GM18499 (cell line): Measurements from ENCODE around the gene SUSD4.

Experiments
- ATAC-seq: cut with Tn5 transposase; IDR thresholded peaks from one replicate; pipeline ENCODE4 v1.9.1; 2021; ENCODE audit warnings: moderate number of reproducible peaks; ENCODE audit not compliant: insufficient read depth, unreplicated experiment

The SUSD4 gene

GRCh38 chr1:223363057-223363855 lies 720 bp downstream of the SUSD4 start:
- no peak for ATAC-seq

- ATAC-seq: no peak
These were observed 5.2 kb downstream of the SUSD4 start for GRCh38 chr1:223358826-223359225.

GRCh38 chr1:223355699-223356098 lies 8.3 kb downstream of the SUSD4 start:
- no peak for ATAC-seq

GRCh38 chr1:223353939-223354338 lies 10.0 kb downstream of the SUSD4 start:
- no peak for ATAC-seq

GRCh38 chr1:223352944-223353343 lies 11.0 kb downstream of the SUSD4 start:
- ATAC-seq: no peak

GRCh38 chr1:223350361-223350908 lies 13.5 kb downstream of the SUSD4 start:
- no peak for ATAC-seq

GRCh38 chr1:223349241-223349640 lies 14.7 kb downstream of the SUSD4 start:
- ATAC-seq: no peak

GRCh38 chr1:223348439-223348838 lies 15.5 kb downstream of the SUSD4 start:
- ATAC-seq: no peak

GRCh38 chr1:223347583-223347982 lies 16.4 kb downstream of the SUSD4 start:
- ATAC-seq: no peak

- no peak for ATAC-seq
These were observed 17.7 kb downstream of the SUSD4 start for GRCh38 chr1:223346311-223346710.

GRCh38 chr1:223345720-223346119 lies 18.3 kb downstream of the SUSD4 start:
- ATAC-seq: no peak

- ATAC-seq: no peak
These were observed 19.5 kb downstream of the SUSD4 start for GRCh38 chr1:223344491-223344890.

GRCh38 chr1:223343692-223344091 lies 20.3 kb downstream of the SUSD4 start:
- ATAC-seq: no peak

- no peak for ATAC-seq
These were observed 22.9 kb downstream of the SUSD4 start for GRCh38 chr1:223341121-223341520.

- ATAC-seq: no peak
These were observed 23.3 kb downstream of the SUSD4 start for GRCh38 chr1:223340637-223341036.

GRCh38 chr1:223339861-223340260 lies 24.1 kb downstream of the SUSD4 start:
- no peak for ATAC-seq

GRCh38 chr1:223338811-223339746 lies 24.9 kb downstream of the SUSD4 start:
- no peak for ATAC-seq

GRCh38 chr1:223337174-223337869 lies 26.7 kb downstream of the SUSD4 start:
- ATAC-seq: no peak

- no peak for ATAC-seq
These were observed 29.8 kb downstream of the SUSD4 start for GRCh38 chr1:223334156-223334555.

- no peak for ATAC-seq
These were observed 31.0 kb downstream of the SUSD4 start for GRCh38 chr1:223332997-223333396.
